HL-60 (cell line): ENCODE data around the gene MS4A4E.

Source experiments
- DNase-seq, 2 experiments: peaks; one replicate each; pipeline ENCODE4 v3.0.0-alpha.2; 2010 to 2020; ENCODE audit warnings: low read depth in 1 of 2, low spot score in 1 of 2
- H3K27ac ChIP-seq: fragments of 250-450 bp; sonication (Bioruptor Pico); replicated peaks from 2 replicates; pipeline ENCODE4 v1.5.1; 2020; ENCODE audit warnings: mild to moderate bottlenecking, moderate library complexity
- H3K27me3 ChIP-seq: fragments of 250-450 bp; sonication (Bioruptor Pico); 2 replicates; pipeline ENCODE4 v1.5.1; 2021; ENCODE audit warnings: mild to moderate bottlenecking, moderate library complexity; ENCODE audit not compliant: insufficient read depth, poor library complexity, severe bottlenecking
- H3K4me3 ChIP-seq: replicated peaks from 2 replicates; pipeline ENCODE4 v1.5.1; 2011; ENCODE audit warnings: mild to moderate bottlenecking, control low read depth, low read length; ENCODE audit not compliant: insufficient read depth
- GABPA ChIP-seq: IDR thresholded peaks from 2 replicates; pipeline ENCODE4 v1.6.1; 2012; ENCODE audit warnings: low read depth
- POLR2AphosphoS5 ChIP-seq: IDR thresholded peaks from 2 replicates; pipeline ENCODE4 v1.6.1; 2012; ENCODE audit warnings: low read depth
- SPI1 ChIP-seq: IDR thresholded peaks from 2 replicates; pipeline ENCODE4 v1.6.1; 2012; ENCODE audit warnings: low read depth, mild to moderate bottlenecking, borderline replicate concordance
- TF ChIP-seq, protein P1 (sequence below): IDR thresholded peaks from one replicate; pipeline ENCODE4 v1.5.1; 2011; ENCODE audit warnings: low read length, control low read depth, inconsistent platforms; ENCODE audit not compliant: insufficient read depth
- TF ChIP-seq, protein P2 (sequence below): IDR thresholded peaks from 2 replicates; pipeline ENCODE4 v1.6.1; 2012; ENCODE audit warnings: low read depth; ENCODE audit not compliant: insufficient replicate concordance

The MS4A4E gene

DNA sequence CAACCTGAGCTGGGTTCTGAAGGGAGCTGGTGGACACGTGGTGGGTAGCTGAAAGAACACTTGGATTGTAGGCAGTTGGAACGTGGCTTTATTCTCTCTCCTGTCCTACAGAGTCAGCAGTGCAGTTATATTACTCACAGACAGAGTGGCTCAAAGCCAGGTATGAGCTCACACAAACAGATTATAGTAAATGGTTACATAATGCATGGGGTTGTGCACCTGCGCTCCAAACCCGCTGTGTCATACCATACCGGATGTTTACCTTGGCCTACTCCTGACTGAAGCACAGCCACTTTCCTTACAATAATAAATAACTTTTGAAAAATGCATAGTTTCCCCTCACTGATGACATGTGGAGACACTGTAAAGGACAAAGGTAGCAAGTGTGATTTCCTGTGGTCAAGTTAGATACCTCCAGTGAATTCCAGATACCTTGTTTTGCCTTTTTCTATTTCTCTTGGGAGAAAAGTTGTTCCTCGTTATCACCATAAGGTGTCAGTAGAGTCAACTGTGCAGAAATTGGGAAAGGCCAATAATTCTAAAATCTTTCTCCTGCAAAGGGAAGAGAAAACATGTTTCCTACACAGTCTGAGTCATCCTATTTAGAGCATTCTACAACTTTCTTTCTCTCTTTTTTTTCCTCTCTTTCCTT, 73.5 kb downstream of the MS4A4E start:
- no peak overlapping the region for H3K27ac ChIP-seq

DNA sequence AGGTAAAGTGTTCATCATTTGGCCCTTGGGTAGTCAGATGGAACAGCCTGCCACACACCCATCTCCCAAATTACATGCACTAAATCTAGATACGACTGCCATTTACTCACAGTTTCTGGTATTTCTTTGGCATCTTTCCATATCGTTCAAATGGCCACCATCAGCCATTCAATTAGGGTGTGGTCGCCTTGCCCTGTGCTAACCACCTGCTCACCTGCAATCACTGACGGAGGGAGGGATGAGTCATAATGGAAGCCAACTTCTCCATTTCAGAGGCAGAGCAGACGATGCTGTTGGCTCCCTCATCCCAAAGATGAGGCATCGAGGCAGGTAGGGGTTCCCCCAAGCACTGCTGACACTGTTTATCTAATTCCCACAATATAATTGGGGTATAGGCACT, 74.6 kb downstream of the MS4A4E start:
- TF ChIP-seq GABPA: no peak
- TF ChIP-seq SPI1: no peak
- TF ChIP-seq, protein P1, sequence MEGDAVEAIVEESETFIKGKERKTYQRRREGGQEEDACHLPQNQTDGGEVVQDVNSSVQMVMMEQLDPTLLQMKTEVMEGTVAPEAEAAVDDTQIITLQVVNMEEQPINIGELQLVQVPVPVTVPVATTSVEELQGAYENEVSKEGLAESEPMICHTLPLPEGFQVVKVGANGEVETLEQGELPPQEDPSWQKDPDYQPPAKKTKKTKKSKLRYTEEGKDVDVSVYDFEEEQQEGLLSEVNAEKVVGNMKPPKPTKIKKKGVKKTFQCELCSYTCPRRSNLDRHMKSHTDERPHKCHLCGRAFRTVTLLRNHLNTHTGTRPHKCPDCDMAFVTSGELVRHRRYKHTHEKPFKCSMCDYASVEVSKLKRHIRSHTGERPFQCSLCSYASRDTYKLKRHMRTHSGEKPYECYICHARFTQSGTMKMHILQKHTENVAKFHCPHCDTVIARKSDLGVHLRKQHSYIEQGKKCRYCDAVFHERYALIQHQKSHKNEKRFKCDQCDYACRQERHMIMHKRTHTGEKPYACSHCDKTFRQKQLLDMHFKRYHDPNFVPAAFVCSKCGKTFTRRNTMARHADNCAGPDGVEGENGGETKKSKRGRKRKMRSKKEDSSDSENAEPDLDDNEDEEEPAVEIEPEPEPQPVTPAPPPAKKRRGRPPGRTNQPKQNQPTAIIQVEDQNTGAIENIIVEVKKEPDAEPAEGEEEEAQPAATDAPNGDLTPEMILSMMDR: no peak
- no peak for TF ChIP-seq POLR2AphosphoS5
- TF ChIP-seq, protein P2, sequence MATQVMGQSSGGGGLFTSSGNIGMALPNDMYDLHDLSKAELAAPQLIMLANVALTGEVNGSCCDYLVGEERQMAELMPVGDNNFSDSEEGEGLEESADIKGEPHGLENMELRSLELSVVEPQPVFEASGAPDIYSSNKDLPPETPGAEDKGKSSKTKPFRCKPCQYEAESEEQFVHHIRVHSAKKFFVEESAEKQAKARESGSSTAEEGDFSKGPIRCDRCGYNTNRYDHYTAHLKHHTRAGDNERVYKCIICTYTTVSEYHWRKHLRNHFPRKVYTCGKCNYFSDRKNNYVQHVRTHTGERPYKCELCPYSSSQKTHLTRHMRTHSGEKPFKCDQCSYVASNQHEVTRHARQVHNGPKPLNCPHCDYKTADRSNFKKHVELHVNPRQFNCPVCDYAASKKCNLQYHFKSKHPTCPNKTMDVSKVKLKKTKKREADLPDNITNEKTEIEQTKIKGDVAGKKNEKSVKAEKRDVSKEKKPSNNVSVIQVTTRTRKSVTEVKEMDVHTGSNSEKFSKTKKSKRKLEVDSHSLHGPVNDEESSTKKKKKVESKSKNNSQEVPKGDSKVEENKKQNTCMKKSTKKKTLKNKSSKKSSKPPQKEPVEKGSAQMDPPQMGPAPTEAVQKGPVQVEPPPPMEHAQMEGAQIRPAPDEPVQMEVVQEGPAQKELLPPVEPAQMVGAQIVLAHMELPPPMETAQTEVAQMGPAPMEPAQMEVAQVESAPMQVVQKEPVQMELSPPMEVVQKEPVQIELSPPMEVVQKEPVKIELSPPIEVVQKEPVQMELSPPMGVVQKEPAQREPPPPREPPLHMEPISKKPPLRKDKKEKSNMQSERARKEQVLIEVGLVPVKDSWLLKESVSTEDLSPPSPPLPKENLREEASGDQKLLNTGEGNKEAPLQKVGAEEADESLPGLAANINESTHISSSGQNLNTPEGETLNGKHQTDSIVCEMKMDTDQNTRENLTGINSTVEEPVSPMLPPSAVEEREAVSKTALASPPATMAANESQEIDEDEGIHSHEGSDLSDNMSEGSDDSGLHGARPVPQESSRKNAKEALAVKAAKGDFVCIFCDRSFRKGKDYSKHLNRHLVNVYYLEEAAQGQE: no peak
- H3K27me3 ChIP-seq: no peaks in the 10 kb centered on the region
- no peak overlapping the region for H3K27ac ChIP-seq
- no peak for DNase-seq
- H3K4me3 ChIP-seq: no peak overlapping the region

More for the DNA sequence above, 73.5 kb downstream of the MS4A4E start:
- TF ChIP-seq SPI1 (no peak), GABPA (no peak), POLR2AphosphoS5 (no peak)
- TF ChIP-seq, protein P2: no peak
- TF ChIP-seq, protein P1: peak; percentile 43
- DNase-seq: peak in 1 of 2 experiments; percentile 51
- Histone ChIP-seq H3K4me3 (no peak overlapping the region), H3K27me3 (no peaks in the 10 kb centered on the region)

- DNase-seq: no peak
- H3K4me3 ChIP-seq: no peak overlapping the region
- no peaks in the 10 kb centered on the region for H3K27me3 ChIP-seq
- TF ChIP-seq POLR2AphosphoS5 (no peak), SPI1 (no peak), GABPA (no peak)
- TF ChIP-seq, protein P1: no peak
- TF ChIP-seq, protein P2: no peak
- no peak overlapping the region for H3K27ac ChIP-seq
Observed at GRCh38 chr11:60165951-60166350, 77.0 kb downstream of the MS4A4E start.
